Prostate gland (tissue), 2 donors: ENCODE measurements around the gene TFPI.

ENCODE experiments used
- POLR2A ChIP-seq: fragments of 450-650 bp; IDR thresholded peaks from one replicate; pipeline ENCODE4 v1.6.1; 2016; ENCODE audit warnings: antibody characterized with exemption, mild to moderate bottlenecking
- POLR2AphosphoS5 ChIP-seq: sonication (generic); formaldehyde crosslinking; IDR thresholded peaks from one replicate; pipeline ENCODE4 v1.6.1; 2017; ENCODE audit warnings: antibody characterized with exemption
- TF ChIP-seq, protein P1 (sequence below), 4 experiments: fragments of 200-600 bp in 2 of 4; fragments of 450-650 bp in 2 of 4; sonication (generic) in 2 of 4; IDR thresholded peaks; 1 replicate in 3 of 4; 2 replicates in 1 of 4; pipeline ENCODE4 v1.5.1; 2016 to 2019; ENCODE audit warnings: antibody characterized with exemption in 4 of 4, mild to moderate bottlenecking in 2 of 4, moderate library complexity in 2 of 4

DNA sequence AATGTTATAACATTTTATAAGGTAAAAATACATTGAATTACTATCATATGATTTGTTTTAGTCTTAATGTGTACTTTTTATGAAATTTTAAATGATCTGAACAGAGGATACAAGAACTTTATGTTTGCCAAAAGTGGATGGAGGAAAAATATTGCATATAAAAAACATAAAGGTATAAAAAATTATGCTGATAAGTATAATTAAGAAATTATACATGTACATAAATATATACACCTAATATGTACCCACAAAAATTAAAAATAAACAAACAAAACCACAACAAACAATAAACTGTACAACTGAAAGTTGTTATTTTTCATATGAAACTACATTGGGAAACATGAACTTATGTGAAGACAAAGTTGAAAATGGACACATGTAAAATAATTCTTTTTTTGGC lies 68.0 kb downstream of the TFPI start:
- TF ChIP-seq POLR2A = no peak
- TF ChIP-seq, protein P1, sequence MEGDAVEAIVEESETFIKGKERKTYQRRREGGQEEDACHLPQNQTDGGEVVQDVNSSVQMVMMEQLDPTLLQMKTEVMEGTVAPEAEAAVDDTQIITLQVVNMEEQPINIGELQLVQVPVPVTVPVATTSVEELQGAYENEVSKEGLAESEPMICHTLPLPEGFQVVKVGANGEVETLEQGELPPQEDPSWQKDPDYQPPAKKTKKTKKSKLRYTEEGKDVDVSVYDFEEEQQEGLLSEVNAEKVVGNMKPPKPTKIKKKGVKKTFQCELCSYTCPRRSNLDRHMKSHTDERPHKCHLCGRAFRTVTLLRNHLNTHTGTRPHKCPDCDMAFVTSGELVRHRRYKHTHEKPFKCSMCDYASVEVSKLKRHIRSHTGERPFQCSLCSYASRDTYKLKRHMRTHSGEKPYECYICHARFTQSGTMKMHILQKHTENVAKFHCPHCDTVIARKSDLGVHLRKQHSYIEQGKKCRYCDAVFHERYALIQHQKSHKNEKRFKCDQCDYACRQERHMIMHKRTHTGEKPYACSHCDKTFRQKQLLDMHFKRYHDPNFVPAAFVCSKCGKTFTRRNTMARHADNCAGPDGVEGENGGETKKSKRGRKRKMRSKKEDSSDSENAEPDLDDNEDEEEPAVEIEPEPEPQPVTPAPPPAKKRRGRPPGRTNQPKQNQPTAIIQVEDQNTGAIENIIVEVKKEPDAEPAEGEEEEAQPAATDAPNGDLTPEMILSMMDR (IDR thresholded peaks at IDR 0.05) = no peak
- TF ChIP-seq POLR2AphosphoS5 = no peak
